Midbrain (tissue), 1 donor: ENCODE data around the gene DOCK3.
"Not testable (repeated sequence)": the region's sequence is repeated elsewhere in the genome, so short reads cannot be mapped to it uniquely, and the experiment has no call there.

Experiments
- DNase-seq: peaks from one replicate; lab custom pipeline; 2025; lab: John Stamatoyannopoulos, UW

The DOCK3 gene

DNA sequence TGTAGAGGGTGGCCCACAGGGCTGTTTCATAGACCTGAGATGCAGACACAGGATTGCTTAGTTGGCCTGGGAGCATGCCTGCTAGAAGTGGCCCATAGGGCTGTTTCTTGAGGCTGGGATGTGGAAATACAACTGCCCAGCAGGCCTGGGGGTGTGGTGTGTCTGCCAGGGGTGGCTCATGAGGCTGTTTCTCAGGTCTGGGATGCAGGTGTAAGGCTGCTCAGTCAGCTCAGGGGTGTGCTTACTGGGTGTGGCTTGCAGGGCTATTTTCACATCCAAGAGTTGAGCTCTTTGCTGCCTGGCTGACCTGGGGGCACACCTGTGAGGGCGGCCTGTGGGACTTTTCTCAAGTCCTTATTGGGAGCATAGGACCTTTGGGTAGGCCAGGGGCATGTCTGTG is 131.3 kb downstream of the DOCK3 start:
- DNase-seq, result no peak

GRCh38 chr3:50806806-50807205 is 132.1 kb downstream of the DOCK3 start:
- no peak for DNase-seq

DNA sequence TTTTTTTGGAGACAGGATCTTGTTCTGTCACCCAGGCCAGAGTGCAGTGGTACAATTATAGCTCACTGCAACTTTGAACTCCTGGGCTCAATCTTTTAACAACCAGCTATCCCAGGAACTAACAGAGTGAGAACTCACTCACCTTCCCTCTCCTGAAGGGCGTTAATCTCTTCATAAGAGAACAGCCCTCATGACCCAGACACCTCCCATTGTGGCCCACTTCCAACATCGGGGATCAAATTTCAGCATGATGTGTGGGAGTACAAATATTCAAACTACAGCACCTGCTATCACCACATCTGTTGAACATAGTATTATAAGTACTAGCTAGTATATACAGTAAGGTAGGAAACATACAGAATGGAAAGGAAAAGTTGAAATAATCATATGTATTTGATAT is 132.5 kb downstream of the DOCK3 start:
- no peak for DNase-seq

DNA sequence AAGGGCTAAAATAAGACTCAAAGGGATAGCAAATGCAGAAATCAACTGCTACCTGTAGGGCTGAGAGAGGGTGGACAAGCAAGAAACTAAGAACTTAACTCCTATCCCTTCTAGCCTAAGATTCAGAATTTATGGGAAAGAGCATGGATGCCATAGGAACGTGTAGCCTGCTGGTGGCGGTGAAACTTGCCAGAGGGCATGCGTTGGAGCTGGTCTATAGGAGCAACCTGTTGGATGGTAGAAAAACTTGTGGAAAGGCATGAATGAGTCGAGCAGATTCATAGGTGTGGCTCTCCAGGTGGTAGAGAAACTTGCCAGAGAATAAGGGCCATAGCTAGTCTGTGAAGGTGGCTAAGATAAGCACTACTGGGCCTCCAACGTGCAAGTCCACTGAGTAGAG is 137.2 kb downstream of the DOCK3 start:
- no peak for DNase-seq

DNA sequence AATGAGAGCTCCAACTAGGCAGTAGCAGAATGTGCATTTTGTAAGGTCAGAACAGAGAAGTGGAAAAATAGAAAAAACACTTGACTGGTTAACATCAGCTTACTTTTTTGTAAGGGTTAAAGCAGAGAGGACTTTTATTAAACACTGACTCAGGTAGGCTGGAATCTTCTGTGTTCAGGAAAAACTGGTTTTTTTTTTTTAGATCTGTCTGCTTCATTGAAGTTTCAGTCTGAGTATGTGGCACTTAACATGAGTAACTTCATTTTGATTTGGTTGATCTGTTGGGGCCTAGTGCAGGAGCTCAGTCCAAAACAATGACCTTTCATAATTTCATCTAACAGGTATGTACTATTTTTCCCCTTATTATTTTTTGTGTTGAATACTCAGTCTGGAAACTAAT is 141.1 kb downstream of the DOCK3 start:
- no peak for DNase-seq

GRCh38 chr3:50816894-50817293 is 142.2 kb downstream of the DOCK3 start:
- DNase-seq, result no peak

GRCh38 chr3:50817756-50818529 is 143.2 kb downstream of the DOCK3 start:
- no peak for DNase-seq

DNA sequence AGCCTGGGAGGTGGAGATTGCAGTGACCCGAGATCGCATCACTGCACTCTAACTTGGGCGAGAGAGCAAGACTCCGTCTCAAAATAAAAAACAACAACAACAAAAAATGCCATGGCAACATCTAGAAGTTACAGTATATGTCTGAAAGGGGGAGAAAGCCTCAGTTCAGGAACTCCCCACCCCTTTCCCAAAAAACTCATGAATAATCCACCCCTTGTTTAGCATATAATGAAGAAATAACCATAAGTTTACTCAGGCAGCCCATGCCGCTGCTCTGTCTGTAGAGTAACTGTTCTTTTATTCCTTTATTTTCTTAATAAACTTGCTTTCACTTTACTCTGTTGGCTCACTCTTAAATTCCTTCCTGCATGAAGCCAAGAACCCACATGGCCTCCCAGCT is 145.2 kb downstream of the DOCK3 start:
- no peak for DNase-seq

- no peak for DNase-seq
Observed at GRCh38 chr3:50825841-50826240, 151.1 kb downstream of the DOCK3 start.

- peak; percentile 74 for DNase-seq
Observed at GRCh38 chr3:50830451-50830850, 155.7 kb downstream of the DOCK3 start.

- DNase-seq, result not testable (repeated sequence)
Observed at GRCh38 chr3:50831009-50831408, 156.3 kb downstream of the DOCK3 start.

DNA sequence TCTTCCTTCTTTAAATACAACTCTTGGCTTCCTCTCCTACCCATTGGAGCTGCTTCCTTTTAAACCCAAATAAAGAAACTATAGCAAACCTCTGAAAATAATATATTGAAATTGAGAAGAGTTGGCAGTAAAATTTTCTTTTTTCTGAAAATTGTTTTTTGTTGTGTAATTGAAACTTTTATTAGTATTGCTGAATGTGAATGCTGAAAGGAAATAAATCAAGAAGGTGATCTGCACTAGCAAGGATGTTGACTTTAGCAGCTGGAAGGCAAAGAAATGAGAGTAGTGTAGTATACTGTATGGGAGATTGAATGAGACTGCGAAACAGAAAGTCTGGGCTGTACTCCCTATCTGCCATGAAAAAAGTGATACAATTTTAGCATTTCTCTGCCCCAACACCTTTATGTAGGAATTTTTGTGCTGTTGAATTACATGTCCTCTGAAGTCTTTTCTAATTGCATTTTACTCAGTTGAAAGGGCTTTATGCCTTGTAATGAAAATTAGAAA is 166.3 kb downstream of the DOCK3 start:
- DNase-seq, result no peak

GRCh38 chr3:50848308-50848707 is 173.6 kb downstream of the DOCK3 start:
- DNase-seq, result no peak

DNA sequence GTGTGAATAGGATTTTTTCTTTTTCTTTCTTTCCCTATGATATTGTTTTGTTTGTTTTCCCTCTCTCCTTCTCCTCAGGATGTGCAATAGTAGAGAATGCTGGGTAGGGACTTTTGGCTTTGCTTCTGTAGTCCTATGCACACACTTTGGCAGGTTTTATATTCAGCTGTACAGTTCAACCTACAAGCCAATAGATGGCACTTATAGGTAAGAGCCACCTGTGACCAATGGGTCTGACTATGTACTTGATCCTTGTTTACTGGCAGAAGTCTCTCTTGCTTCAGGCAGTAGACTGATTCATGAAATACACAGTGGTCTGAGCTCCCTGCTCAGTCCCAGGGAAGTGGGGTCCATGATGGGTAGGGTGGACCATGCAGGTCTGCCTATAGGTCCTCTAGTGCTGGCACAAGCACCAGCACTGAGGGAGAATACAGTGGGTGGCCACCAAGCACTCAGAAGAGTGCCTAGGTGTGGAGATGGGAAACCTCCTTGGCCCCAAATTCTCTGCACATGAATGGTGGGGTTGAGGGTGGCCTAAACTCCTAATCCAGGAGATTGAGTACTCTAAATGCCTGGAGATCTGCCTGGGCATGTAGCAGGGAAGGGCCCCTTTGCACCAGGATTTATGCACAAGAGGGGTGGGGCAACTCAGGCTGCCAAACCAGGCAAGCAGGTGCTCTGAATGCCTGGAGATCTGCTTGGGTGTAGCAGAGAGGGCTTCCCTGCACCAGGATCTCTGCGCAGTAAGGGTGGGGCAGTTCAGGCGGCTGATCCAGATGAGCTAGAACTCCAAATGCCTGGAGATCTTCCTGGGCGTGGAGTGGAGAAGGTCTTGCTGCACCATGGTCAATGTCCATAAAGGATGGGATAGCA is 176.1 kb downstream of the DOCK3 start:
- DNase-seq, result no peak

DNA sequence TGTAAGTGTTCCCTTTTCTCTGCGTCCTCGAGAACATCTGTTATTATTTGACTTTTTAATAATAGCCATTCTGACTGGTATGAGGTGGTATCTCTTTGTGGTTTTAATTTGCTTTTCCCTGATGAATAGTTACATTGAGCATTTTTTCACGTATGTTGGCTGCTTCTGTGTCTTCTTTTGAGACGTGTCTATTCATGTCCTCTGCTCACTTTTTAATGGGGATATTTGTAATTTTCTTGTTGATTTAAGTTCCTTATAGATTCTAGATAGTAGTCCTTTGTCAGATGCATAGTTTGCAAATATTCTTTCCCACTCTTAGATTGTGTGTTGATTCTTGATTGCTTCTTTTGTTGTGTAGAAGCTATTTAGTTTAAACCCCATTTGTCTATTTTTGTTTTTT is 179.2 kb downstream of the DOCK3 start:
- no peak for DNase-seq

- DNase-seq, result no peak
Observed at GRCh38 chr3:50862221-50862620, 187.5 kb downstream of the DOCK3 start.

- DNase-seq, result no peak
Observed at GRCh38 chr3:50873376-50874157, 198.8 kb downstream of the DOCK3 start.

- not testable (repeated sequence) for DNase-seq
Observed at GRCh38 chr3:50874876-50875275, 200.1 kb downstream of the DOCK3 start.

DNA sequence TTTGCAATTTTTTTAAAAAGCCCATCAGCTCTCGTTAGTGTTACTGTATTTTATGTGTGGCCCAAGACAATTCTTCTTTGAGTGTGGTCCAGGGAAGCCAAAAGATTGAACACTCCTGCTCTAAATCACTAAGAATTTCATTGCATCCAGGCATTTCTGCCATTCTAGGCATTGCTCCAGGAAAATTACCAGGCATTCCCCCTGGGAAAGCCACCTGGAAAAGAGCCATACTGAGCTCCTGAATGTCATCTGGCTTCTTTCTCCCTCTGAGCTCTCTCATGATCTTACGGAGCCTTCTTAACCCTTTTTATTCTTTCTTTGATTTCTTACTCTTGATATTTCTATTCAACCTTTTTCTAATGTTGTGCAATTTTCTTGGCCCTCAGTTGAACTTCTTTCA is 202.2 kb downstream of the DOCK3 start:
- no peak for DNase-seq

- not testable (repeated sequence) for DNase-seq
Observed at GRCh38 chr3:50882733-50883132, 208.0 kb downstream of the DOCK3 start.

DNA sequence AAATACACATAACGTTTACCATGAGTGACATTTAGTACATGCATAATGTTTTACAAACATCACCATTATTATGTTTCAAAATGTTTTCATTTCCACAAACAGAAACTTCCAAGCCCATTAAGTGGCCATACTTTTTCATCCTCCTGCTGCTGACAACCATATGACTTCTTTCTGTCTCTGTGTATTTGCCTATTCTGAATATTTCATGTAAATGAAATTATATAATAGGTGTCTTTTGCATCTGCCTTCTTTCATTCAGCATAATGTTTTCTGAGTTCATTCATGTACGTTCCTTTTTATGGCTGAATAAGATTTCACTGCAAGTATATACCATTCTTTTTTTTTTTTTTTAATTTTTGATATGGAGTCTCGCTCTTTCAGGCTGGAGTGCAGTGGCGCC is 209.0 kb downstream of the DOCK3 start:
- no peak for DNase-seq
